GM12878 (cell line): ENCODE data around the gene MANBA. TPM values are rescaled to one million over a fixed set of nuclear protein-coding genes. Genes with fewer than 3 reads are reported as not detected.
"Not testable (repeated sequence)": the region's sequence is repeated elsewhere in the genome, so short reads cannot be mapped to it uniquely, and the experiment has no call there.

Experiments
- ATAC-seq: fragments of 200-7000 bp; cut with Tn5 transposase; 3 replicates; pipeline ENCODE4 v1.9.1; 2020; ENCODE audit warnings: mild to moderate bottlenecking, moderate library complexity
- BruUV-seq: library from RNA; stranded (reverse); fragments of 400-500 nt; replicated peaks from 2 replicates; lab custom pipeline; 2021; lab: Mats Ljungman, UMichigan
- CTCF ChIA-PET: fragments of 300-600 bp; sonication (Branson Sonifier 250); formaldehyde crosslinking; extraction: SDS; loops from one replicate; lab custom pipeline; 2021; ENCODE audit warnings: inconsistent platforms; lab: Yijun Ruan, JAX
- POLR2A ChIA-PET: fragments of 350-600 bp; formaldehyde crosslinking; extraction: SDS; loops from one replicate; lab custom pipeline; 2021; ENCODE audit warnings: inconsistent platforms; lab: Charles Lee
- RAD21 ChIA-PET: fragments of 300-600 bp; sonication (Branson Sonifier 250); formaldehyde crosslinking; loops from one replicate; lab custom pipeline; 2023; ENCODE audit warnings: antibody characterized with exemption; ENCODE audit not compliant: unreplicated experiment; lab: Charles Lee
- SMC1A ChIA-PET: fragments of 300-600 bp; sonication (Branson Sonifier 250); formaldehyde crosslinking; loops from one replicate; lab custom pipeline; 2023; ENCODE audit not compliant: unreplicated experiment, uncharacterized antibody; lab: Charles Lee
- DNase-seq: peaks from one replicate; pipeline ENCODE4 v3.0.0-alpha.2; 2011; ENCODE audit warnings: low read depth, low spot score
- FAIRE-seq: peaks from 3 replicates; lab custom pipeline; 2011; peaks lifted over from hg19 to GRCh38; lab: Jason Lieb, UNC
- H2AFZ ChIP-seq: 2 replicates; pipeline ENCODE4 v1.6.0; 2011; ENCODE audit warnings: low read depth, low read length, control low read depth; ENCODE audit not compliant: control insufficient read depth
- H3K27ac ChIP-seq: 2 replicates; pipeline ENCODE4 v1.5.1; 2011; ENCODE audit warnings: control low read depth; ENCODE audit not compliant: control insufficient read depth, insufficient read depth
- H3K27me3 ChIP-seq, 2 experiments: replicated peaks in 1 of 2; 2 replicates each; pipeline versions ENCODE4 v1.6.0 to v1.6.1; 2011; ENCODE audit warnings: low read length in 1 of 2; ENCODE audit not compliant: control insufficient read depth in 2 of 2, insufficient read depth in 2 of 2
- H3K36me3 ChIP-seq, 2 experiments: 2 replicates each; pipeline ENCODE4 v1.5.1; 2011; ENCODE audit warnings: low read length in 1 of 2; ENCODE audit not compliant: control insufficient read depth in 2 of 2, insufficient read depth in 2 of 2
- H3K4me1 ChIP-seq: 2 replicates; pipeline ENCODE4 v1.6.1; 2011; ENCODE audit warnings: mild to moderate bottlenecking, low read length, moderate library complexity, mixed read lengths; ENCODE audit not compliant: control insufficient read depth, insufficient read depth
- H3K4me2 ChIP-seq: 2 replicates; pipeline ENCODE4 v1.6.0; 2011; ENCODE audit warnings: control low read depth; ENCODE audit not compliant: control insufficient read depth, insufficient read depth
- H3K4me3 ChIP-seq: fragments of 200-600 bp; sonication (generic); 2 replicates; pipeline ENCODE4 v1.5.1; 2016
- H3K79me2 ChIP-seq: 2 replicates; pipeline ENCODE4 v1.6.0; 2011; ENCODE audit warnings: low read length; ENCODE audit not compliant: control insufficient read depth, insufficient read depth
- H3K9ac ChIP-seq: 2 replicates; pipeline ENCODE4 v1.8.0; 2011; ENCODE audit warnings: low read length, control low read depth, mixed read lengths; ENCODE audit not compliant: control insufficient read depth, insufficient read depth
- H3K9me3 ChIP-seq: replicated peaks from 3 replicates; pipeline ENCODE4 v1.5.1; 2011; ENCODE audit warnings: mild to moderate bottlenecking, low read length; ENCODE audit not compliant: control insufficient read depth, insufficient read depth
- H4K20me1 ChIP-seq: 2 replicates; pipeline ENCODE4 v1.6.0; 2011; ENCODE audit not compliant: control insufficient read depth, insufficient read depth
- ATF7 ChIP-seq: fragments of 450-650 bp; IDR thresholded peaks from 2 replicates; pipeline ENCODE4 v1.6.1; 2016; ENCODE audit warnings: low read depth, mild to moderate bottlenecking
- CHD1 ChIP-seq: IDR thresholded peaks from 2 replicates; pipeline ENCODE4 v1.6.1; 2012; ENCODE audit warnings: low read depth, low read length, improper control_type of control experiment
- CREM ChIP-seq: IDR thresholded peaks from 2 replicates; pipeline ENCODE4 v1.6.1; 2014; ENCODE audit warnings: antibody characterized with exemption, low read depth
- FOXK2 ChIP-seq: fragments of 450-650 bp; IDR thresholded peaks from 2 replicates; pipeline ENCODE4 v1.6.1; 2017; ENCODE audit warnings: mild to moderate bottlenecking, moderate library complexity
- GABPA ChIP-seq: IDR thresholded peaks from 2 replicates; pipeline ENCODE4 v1.6.1; 2014; ENCODE audit warnings: antibody characterized with exemption, low read depth, mild to moderate bottlenecking, inconsistent platforms
- LARP7 ChIP-seq: fragments of 450-650 bp; IDR thresholded peaks from 2 replicates; pipeline ENCODE4 v1.6.1; 2017; ENCODE audit warnings: mild to moderate bottlenecking
- RFX5 ChIP-seq: IDR thresholded peaks from 2 replicates; pipeline ENCODE4 v1.6.1; 2011; ENCODE audit warnings: low read depth, low read length, improper control_type of control experiment
- RUNX3 ChIP-seq: IDR thresholded peaks from 2 replicates; pipeline ENCODE4 v1.6.1; 2012; ENCODE audit warnings: low read length, inconsistent platforms
- SMC3 ChIP-seq: IDR thresholded peaks from 2 replicates; pipeline ENCODE4 v1.6.1; 2011; ENCODE audit warnings: low read length, improper control_type of control experiment, borderline replicate concordance
- SRF ChIP-seq, 2 experiments: IDR thresholded peaks; 2 replicates each; pipeline ENCODE4 v1.6.1; 2011; ENCODE audit warnings: low read depth in 2 of 2, low read length in 2 of 2, mild to moderate bottlenecking in 1 of 2, moderate library complexity in 1 of 2
- YY1 ChIP-seq: IDR thresholded peaks from 2 replicates; pipeline ENCODE4 v1.6.1; 2011; ENCODE audit warnings: low read depth, mild to moderate bottlenecking, low read length
- ZBTB33 ChIP-seq: fragments of 450-650 bp; IDR thresholded peaks from 2 replicates; pipeline ENCODE4 v1.6.1; 2017; ENCODE audit warnings: mild to moderate bottlenecking
- WGBS: methylation state at CpG from one replicate; pipeline ENCODE4 v1.1.6; 2016; ENCODE audit warnings: low lambda C conversion rate; ENCODE audit not compliant: insufficient replicate concordance, insufficient coverage; ENCODE audit errors: missing lambda C conversion rate; 5-methylcytosine and 5-hydroxymethylcytosine counted together
- in situ Hi-C: fragments of 300-500 bp; cut with MboI; formaldehyde crosslinking; loops from 9 replicates; pipeline ENCODE4 v1.14.3; 2018; ENCODE audit warnings: mixed read lengths
- intact Hi-C: fragments of 100-400 bp; cut with micrococcal nuclease; formaldehyde crosslinking; loops from one replicate; pipeline ENCODE4 v1.14.2; 2022; ENCODE audit not compliant: unreplicated experiment
- polyA plus RNA-seq, 11 experiments: library from polyadenylated mRNA; depleted of rRNA in 4 of 11; unstranded in 6 of 11; stranded (reverse) in 5 of 11; fragments of >200 nt; fragmentation: Nextera tagmentation in 4 of 11; fragmentation: Illumina TruSeq in 1 of 11; extraction: Ambion mirVana in 4 of 11; extraction: Trizol in 1 of 11; gene quantifications; 1 replicate in 1 of 11; 2 replicates in 10 of 11; pipeline versions ENCODE4 v1.2.1 to v1.2.3, GENCODE V29; 2011 to 2016; ENCODE audit warnings: inconsistent platforms in 2 of 11, missing spikeins in 2 of 11, low read depth in 1 of 11
- total RNA-seq, 4 experiments: library from RNA; depleted of rRNA in 3 of 4; stranded (reverse); fragments of >200 nt in 3 of 4; fragmentation: Illumina TruSeq in 1 of 4; extraction: Trizol in 1 of 4; gene quantifications; 2 replicates each; pipeline versions ENCODE4 v1.2.1 to v1.2.3, GENCODE V29; 2013 to 2021
- TF ChIP-seq, protein P1 (sequence below): fragments of 450-650 bp; formaldehyde crosslinking; IDR thresholded peaks from 2 replicates; pipeline ENCODE4 v1.4.0; 2020; ENCODE audit warnings: mild to moderate bottlenecking, moderate library complexity

The MANBA gene
- total and polyA plus RNA-seq, 10 of the 15 experiments (the other 5 are each of a cell fraction or from before 2014, with no cell fraction given) = 3.8 to 19.0 (median 12.5) TPM

GRCh38 chr4:102619021-102619420, 141.7 kb downstream of the MANBA start:
- H3K4me3 ChIP-seq, H3K9me3 ChIP-seq, H3K27ac ChIP-seq, H2AFZ ChIP-seq, H3K4me1 ChIP-seq, BruUV-seq, intact Hi-C loops, H3K9ac ChIP-seq, in situ Hi-C loops, POLR2A ChIA-PET, H3K79me2 ChIP-seq, H3K4me2 ChIP-seq, DNase-seq, H4K20me1 ChIP-seq, H3K27me3 ChIP-seq: not testable (repeated sequence)
- peaks cover 13 to 18% of the 10 kb centered on the region in 2 experiments for H3K36me3 ChIP-seq
- WGBS = 5% methylated on average over 9 of the region's 9 CpGs
- FAIRE-seq (peak; percentile 13), ATAC-seq (peak; percentile 31; the same call in 2 of the 3 replicates)
- CTCF ChIA-PET = interaction anchor here (0.6 to 4.3 kb wide), 13 partner anchors 9 to 480 kb away, joined by 3 to 57 read pairs (median 5); partner anchors contain the start of gene NFKB1
- TF ChIP-seq YY1 = peak; percentile 62
- RAD21 ChIA-PET = interaction anchor here (1.4 to 3.6 kb wide), 2 partner anchors 389 to 473 kb away, joined by 5 to 23 read pairs; no protein-coding TSS in a partner anchor
- SMC1A ChIA-PET = interaction anchor here (0.8 to 2.7 kb wide), 11 partner anchors 13 to 481 kb away, joined by 3 to 35 read pairs (median 6); partner anchors contain the start of gene BDH2

GRCh38 chr4:102616636-102617035, 144.1 kb downstream of the MANBA start:
- H3K27ac ChIP-seq = no peak overlapping the region
- no peak overlapping the region for H2AFZ ChIP-seq
- no peak overlapping the region for H3K9ac ChIP-seq
- H3K27me3 ChIP-seq = no peaks in the 10 kb centered on the region
- WGBS = 57% methylated on average over 9 of the region's 9 CpGs
- ChIA-PET POLR2A (no interaction called here), SMC1A (interaction anchor here (0.6 kb wide), 2 partner anchors 11 to 19 kb away, joined by 3 read pairs; no protein-coding TSS in a partner anchor), RAD21 (interaction anchor here (0.5 to 1.1 kb wide), 2 partner anchors 111 to 187 kb away, joined by 3 to 4 read pairs; no protein-coding TSS in a partner anchor), CTCF (interaction anchor here (1.5 kb wide), 1 partner anchor 393 kb away, joined by 3 read pairs; no protein-coding TSS in a partner anchor)
- no peak overlapping the region for H3K4me2 ChIP-seq
- no peak for ATAC-seq
- in situ Hi-C loops = no loop called here
- H3K4me1 ChIP-seq = no peaks in the 10 kb centered on the region
- no peaks in the 10 kb centered on the region for H4K20me1 ChIP-seq
- peaks cover 24 to 27% of the 10 kb centered on the region in 2 experiments for H3K36me3 ChIP-seq
- DNase-seq = no peak
- no peak overlapping the region for H3K4me3 ChIP-seq
- peaks cover 3% of the 10 kb centered on the region; the same call in 1 of the 3 replicates for H3K9me3 ChIP-seq
- intact Hi-C loops = no loop called here
- BruUV-seq = TSS peak; percentile 34
- no peak for FAIRE-seq
- no peaks in the 10 kb centered on the region for H3K79me2 ChIP-seq
- no peak for TF ChIP-seq RUNX3
- no peak for TF ChIP-seq CHD1
- TF ChIP-seq, protein P1, sequence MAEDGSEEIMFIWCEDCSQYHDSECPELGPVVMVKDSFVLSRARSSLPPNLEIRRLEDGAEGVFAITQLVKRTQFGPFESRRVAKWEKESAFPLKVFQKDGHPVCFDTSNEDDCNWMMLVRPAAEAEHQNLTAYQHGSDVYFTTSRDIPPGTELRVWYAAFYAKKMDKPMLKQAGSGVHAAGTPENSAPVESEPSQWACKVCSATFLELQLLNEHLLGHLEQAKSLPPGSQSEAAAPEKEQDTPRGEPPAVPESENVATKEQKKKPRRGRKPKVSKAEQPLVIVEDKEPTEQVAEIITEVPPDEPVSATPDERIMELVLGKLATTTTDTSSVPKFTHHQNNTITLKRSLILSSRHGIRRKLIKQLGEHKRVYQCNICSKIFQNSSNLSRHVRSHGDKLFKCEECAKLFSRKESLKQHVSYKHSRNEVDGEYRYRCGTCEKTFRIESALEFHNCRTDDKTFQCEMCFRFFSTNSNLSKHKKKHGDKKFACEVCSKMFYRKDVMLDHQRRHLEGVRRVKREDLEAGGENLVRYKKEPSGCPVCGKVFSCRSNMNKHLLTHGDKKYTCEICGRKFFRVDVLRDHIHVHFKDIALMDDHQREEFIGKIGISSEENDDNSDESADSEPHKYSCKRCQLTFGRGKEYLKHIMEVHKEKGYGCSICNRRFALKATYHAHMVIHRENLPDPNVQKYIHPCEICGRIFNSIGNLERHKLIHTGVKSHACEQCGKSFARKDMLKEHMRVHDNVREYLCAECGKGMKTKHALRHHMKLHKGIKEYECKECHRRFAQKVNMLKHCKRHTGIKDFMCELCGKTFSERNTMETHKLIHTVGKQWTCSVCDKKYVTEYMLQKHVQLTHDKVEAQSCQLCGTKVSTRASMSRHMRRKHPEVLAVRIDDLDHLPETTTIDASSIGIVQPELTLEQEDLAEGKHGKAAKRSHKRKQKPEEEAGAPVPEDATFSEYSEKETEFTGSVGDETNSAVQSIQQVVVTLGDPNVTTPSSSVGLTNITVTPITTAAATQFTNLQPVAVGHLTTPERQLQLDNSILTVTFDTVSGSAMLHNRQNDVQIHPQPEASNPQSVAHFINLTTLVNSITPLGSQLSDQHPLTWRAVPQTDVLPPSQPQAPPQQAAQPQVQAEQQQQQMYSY (CRISPR knock-in tag) = no peak
- no peak for TF ChIP-seq RFX5
- TF ChIP-seq ZBTB33 = no peak
- no peak for TF ChIP-seq GABPA
- TF ChIP-seq SMC3 = no peak
- no peak for TF ChIP-seq FOXK2
- TF ChIP-seq LARP7 = no peak
- no peak for TF ChIP-seq SRF (IDR thresholded peaks at IDR 0.05; ENCODE audit: low read depth in 2 of 2, low read length in 2 of 2)
- no peak for TF ChIP-seq ATF7
- TF ChIP-seq CREM = no peak
